IPS-18c (cell line): ENCODE results near the gene ARMH4.

Experiments used
- H3K4me3 ChIP-seq: 2 replicates; pipeline ENCODE4 v1.7.0; 2013; ENCODE audit warnings: low read depth, mild to moderate bottlenecking, low read length, moderate library complexity; ENCODE audit not compliant: insufficient read depth
- H3K9me3 ChIP-seq: one replicate; pipeline ENCODE4 v1.6.1; 2013; ENCODE audit warnings: mild to moderate bottlenecking, low read length, moderate library complexity; ENCODE audit not compliant: control insufficient read depth, insufficient read depth

ARMH4 gene

GRCh38 chr14:58118097-58118815 lies 33.8 kb downstream of the ARMH4 start:
- Histone ChIP-seq H3K9me3 (no peaks in the 10 kb centered on the region), H3K4me3 (no peak overlapping the region)

DNA sequence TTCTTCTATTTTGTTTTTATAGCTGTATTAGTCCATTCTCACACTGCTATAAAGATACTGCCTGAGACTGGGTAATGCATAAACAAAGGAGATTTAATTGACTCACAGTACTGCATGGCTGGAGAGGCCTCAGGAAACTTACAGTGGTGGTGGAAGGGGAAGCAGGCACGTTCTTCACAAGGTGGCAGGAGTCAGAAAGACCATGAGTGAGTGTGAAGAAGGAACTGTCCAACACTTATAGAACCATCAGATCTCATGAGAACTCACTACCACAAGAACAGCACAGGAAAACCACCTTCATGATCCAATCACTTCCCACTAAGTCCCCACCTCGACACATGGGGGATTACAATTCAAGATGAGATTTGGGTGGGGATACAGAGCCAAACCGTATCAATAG lies 42.3 kb downstream of the ARMH4 start:
- Histone ChIP-seq H3K4me3 (no peak overlapping the region), H3K9me3 (no peaks in the 10 kb centered on the region)

DNA sequence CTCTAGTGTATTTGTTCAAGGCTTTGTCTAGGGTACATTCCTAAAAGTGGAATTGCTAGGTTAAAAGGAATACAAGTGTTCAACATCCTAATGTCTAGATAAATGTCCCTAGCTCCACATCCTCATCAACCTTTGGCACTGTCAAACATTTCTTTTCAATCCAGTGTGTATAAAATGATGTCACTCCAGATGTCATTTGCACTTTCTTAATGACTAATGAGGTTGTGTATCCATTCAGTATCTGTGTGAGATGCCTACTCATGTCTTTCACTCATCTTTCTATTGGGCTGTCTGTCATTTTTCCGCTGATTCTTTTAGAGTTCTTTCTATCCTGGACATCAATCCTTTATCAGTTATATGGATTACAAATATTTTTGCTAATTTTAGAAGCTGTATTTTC lies 43.3 kb downstream of the ARMH4 start:
- H3K4me3 ChIP-seq, result no peak overlapping the region
- H3K9me3 ChIP-seq, result no peaks in the 10 kb centered on the region

DNA sequence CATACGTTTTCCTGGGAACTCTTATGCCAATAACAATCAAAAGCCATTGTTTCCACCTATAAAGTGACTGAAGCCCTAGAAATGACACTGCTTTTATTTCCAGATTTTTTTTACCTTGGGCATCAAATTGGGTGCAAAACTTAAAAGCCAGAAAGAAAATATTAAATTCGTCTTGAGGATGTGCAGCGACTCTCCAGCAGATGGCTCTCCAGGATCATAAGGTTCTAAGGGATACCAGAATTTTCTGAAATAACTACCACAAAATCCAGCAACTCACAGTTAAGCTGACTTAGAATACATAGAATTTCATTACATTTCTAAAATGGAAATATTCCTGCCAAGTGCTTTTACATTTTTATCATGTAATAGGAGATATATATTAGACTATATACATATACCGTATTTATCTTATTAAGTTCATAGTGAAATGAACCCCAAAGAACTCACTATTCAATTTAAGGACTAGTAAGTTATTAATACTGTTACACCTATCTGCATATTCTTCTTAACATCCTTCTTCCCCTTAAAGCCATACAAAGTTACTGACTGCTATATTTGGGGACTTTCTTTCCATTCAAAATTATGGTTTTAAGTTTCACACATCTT lies 44.0 kb downstream of the ARMH4 start:
- Histone ChIP-seq H3K4me3 (no peak overlapping the region), H3K9me3 (no peaks in the 10 kb centered on the region)

DNA sequence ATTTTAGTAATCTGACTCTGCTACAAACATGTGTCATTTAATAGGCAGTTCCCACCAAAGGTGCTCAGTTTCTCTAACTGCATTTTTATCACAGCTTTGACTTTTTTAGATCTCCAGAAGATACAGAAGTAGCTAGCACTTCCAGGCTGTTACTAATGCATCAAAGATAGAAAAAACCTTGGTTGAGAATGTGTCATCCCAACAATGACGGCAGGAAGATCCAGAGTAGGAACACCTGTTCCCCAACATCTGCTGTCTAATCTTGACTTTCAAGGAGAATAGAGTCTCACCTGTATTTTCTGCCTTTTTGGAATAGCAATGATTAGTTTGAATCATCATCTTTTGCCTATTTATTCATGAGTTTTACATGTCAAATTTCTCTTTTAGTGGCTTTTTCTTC lies 45.0 kb downstream of the ARMH4 start:
- H3K4me3 ChIP-seq, result no peak overlapping the region
- no peaks in the 10 kb centered on the region for H3K9me3 ChIP-seq

DNA sequence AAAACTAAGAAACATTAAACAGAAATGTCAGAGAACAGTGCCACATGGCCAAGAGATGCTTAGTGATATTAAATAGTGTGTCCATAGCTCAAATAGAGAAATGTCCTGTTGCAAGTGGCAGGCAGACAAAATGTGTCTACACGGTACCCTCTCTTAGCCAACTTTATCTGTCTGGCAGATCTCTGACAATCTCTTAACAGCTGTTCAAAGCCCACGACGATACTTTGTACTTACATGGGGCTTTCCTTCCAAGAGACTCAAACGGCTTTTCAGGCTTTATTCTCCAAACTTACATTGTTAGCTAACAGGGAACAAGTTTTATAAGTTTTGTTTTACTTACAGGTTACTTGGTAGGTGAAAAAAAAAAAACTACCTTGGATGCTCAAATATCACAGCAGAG lies 45.6 kb downstream of the ARMH4 start:
- Histone ChIP-seq H3K9me3 (no peaks in the 10 kb centered on the region), H3K4me3 (no peak overlapping the region)

DNA sequence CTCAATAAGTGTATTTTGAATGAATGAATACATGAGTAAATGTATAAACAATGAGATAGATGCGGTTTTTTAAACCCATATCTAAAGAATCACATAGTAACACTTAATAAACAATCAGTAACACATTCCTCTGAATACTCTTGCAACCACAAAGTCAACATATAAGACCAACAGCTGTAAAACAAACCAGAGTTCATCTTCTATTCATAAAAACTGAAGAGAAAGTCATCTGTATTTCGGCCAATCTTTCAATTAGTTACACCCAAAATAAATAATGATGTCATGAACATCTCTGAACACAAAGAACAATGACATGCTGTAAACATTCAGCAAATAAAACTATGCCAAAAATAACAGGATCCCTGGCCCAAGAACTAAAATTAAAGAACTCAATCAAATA lies 47.2 kb downstream of the ARMH4 start:
- H3K4me3 ChIP-seq, result no peak overlapping the region
- H3K9me3 ChIP-seq, result no peaks in the 10 kb centered on the region

DNA sequence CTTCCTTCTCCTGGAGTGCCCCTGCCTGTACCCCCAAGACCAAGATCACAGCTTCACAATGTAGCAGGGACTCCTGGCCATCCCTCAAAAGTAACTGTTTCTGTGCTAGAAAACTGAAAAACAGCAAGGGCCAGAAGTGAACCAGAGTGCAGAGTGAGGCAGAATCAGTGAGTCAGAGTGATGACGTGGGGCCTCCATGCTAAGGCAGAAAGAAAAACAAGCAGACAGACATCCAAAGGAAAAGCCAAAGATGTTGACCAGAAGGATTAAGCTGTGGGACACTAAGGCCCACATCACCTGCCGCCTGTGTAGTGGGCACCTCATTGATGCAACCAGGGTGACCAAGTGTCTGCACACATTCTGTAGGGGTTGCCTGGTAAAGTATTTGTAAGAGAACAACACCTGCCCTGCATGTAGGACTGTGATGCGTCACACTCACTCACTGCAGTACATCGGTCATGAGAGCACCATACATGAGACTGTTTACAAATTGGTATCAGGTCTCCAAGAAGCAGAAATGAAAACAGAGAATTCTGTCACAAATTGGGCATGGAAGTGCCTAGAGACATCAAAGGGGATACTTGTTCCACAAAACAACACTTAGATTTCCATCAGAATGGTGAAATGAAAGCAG lies 51.2 kb downstream of the ARMH4 start:
- Histone ChIP-seq H3K9me3 (no peaks in the 10 kb centered on the region), H3K4me3 (no peak overlapping the region)

GRCh38 chr14:58099682-58100081 lies 52.3 kb downstream of the ARMH4 start:
- Histone ChIP-seq H3K4me3 (no peak overlapping the region), H3K9me3 (no peaks in the 10 kb centered on the region)

DNA sequence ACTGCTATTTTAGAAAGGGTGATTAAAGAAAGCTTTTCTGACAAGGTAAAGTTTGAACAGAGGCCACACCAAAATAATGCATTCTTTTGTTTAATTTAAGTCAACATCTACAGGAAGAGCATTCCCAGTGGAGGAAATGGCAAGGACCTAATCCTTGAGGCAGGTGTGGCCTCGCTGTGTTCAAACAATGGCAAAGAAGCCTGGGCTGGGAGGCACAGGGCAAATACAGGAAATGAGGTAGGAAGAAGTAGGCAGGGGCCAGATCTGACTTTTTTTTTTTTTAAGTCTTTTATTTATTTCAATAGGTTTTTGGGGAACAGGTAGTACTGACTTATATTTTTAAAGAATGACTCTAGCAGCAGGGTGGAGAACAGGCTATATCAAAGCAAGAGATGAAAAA lies 53.5 kb downstream of the ARMH4 start:
- Histone ChIP-seq H3K4me3 (no peak overlapping the region), H3K9me3 (no peaks in the 10 kb centered on the region)

DNA sequence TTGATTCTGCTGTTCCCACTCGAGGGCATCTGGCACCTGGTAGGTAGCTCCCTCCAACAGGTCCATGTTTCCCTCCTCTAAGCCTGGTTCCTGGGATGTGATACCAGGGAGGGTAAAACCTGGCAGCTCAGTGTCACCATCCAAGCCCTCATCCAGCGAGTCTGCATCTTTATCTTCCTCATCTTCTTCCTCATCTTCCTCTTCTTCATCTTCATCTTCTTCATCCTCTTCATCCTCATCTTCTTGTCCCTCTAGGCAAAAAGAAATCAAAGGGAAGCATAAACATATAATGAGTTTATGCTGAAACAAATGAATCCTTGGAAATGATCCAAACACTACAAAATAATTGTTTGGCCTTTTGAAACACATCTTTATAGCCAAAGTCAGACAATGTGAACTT lies 55.3 kb downstream of the ARMH4 start:
- Histone ChIP-seq H3K4me3 (no peak overlapping the region), H3K9me3 (no peaks in the 10 kb centered on the region)

DNA sequence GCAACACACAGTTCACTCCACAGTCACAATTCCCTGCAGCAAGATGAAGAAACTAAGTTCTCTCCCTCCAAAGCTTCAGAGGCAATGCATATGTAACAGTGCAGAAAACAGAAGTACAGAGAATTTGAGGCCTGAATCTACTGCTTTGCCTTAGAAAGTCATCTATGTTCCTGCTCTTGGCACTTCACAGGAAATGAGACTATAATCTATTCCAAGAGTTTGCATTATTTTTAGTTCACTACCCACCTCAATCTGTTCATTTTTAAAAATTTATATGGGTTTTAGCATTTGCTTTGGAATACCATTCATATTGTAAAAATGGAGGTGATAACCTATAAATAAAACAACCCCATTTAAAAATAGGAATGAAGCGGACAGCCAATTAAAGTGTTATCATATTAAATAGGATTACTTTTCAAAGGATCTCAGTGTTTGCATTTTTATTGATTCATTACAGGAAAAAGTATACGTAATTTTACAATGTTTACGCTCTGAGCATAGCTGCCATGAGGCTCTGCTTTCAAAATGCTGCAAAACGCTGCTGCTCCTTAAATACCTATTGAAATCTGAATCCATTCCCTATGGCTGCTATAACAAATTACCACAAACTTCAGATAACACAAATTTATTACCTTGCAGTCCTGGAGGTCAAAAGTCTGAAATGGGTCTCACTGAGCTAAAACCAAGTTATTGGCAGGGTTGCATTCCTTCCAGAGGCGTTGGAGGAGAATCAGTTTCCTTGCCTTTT lies 60.0 kb downstream of the ARMH4 start:
- no peak overlapping the region for H3K4me3 ChIP-seq
- no peaks in the 10 kb centered on the region for H3K9me3 ChIP-seq

DNA sequence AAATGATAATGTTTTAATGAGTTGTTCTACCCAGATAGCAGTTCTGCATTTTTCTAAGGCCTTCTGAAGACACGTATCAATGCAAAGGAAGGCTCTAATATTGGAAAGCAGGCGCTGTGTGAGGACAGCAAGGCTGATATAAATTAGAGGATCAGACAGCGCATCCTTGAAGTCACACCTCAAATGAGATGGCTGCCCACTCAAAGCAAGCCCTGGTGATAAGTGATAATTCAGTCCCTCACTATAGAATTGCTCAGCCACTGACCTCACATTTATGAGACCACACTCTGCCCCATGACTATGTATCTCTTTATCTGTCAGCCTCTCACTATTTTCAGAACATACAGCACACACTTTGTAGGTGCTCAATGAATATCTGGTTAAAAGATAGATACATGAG lies 62.4 kb downstream of the ARMH4 start:
- no peak overlapping the region for H3K4me3 ChIP-seq
- no peaks in the 10 kb centered on the region for H3K9me3 ChIP-seq

DNA sequence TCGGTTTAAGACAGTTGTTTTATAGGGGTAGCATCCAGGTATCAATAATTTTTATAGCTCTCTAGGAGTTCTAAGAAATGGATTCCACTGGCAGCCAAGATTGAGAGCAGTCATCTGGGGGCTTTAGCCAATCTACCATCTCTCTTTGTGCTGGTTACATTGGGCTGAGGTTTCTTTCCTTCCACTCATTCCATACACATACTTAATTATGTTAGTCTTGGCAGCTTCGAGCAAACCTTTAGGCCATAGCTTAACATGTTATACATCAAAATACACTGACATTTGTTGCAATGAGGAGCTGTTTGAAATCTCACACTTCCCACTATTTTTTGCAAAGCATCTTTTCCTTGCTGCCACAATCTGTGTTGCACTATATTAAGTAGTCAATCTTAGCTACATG lies 63.1 kb downstream of the ARMH4 start:
- Histone ChIP-seq H3K9me3 (no peaks in the 10 kb centered on the region), H3K4me3 (no peak overlapping the region)

DNA sequence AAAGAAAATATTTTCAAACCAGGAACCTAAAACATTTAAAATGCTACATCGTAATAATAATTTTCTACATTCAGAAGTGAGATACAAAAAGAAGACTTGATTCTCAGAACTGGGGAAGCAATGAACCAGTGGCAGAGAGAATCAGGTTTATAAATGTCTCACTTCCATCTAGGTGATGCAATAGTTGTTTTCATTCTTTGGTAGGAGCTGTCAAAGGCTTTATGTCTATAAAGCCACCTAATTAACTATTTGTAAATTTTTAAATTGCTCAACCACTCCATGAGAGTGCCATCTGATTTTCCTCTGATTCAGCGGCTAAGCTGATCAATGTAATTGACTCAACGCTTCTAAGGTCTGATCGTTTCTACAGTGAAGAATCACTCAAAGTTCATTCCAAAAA lies 66.1 kb downstream of the ARMH4 start:
- H3K4me3 ChIP-seq, result no peak overlapping the region
- no peaks in the 10 kb centered on the region for H3K9me3 ChIP-seq

GRCh38 chr14:58082491-58083098 lies 69.4 kb downstream of the ARMH4 start:
- Histone ChIP-seq H3K4me3 (no peak overlapping the region), H3K9me3 (no peaks in the 10 kb centered on the region)

GRCh38 chr14:58082011-58082410 lies 70.0 kb downstream of the ARMH4 start:
- Histone ChIP-seq H3K4me3 (no peak overlapping the region), H3K9me3 (no peaks in the 10 kb centered on the region)

GRCh38 chr14:58078471-58078870 lies 73.5 kb downstream of the ARMH4 start:
- H3K4me3 ChIP-seq, result no peak overlapping the region

More at GRCh38 chr14:58078471-58078870, 73.5 kb downstream of the ARMH4 start:
- no peaks in the 10 kb centered on the region for H3K9me3 ChIP-seq
